NCI-H2029 treated with DMSO at 0.1 percent for 48 hours (cell line): ENCODE measurements around the gene XG.
"Not testable (repeated sequence)": the region's sequence is repeated elsewhere in the genome, so short reads cannot be mapped to it uniquely, and the experiment has no call there.

Experiments used
- DNase-seq: peaks from one replicate; lab custom pipeline; 2025; lab: John Stamatoyannopoulos, UW

The XG gene

GRCh38 chrX:2751874-2752300 lies at the start of gene XG:
XG (plus strand) TSS chrX:2752040; CDS start chrX:2752275, 235 bp downstream.
- DNase-seq: not testable (repeated sequence)

- DNase-seq: no peak
These were observed 47.9 kb upstream of the XG start for GRCh38 chrX:2703991-2704369.

- DNase-seq: no peak
These were observed 46.6 kb upstream of the XG start for GRCh38 chrX:2705046-2705832.

- DNase-seq: no peak
These were observed 44.5 kb upstream of the XG start for GRCh38 chrX:2707334-2707760.

- DNase-seq: no peak
These were observed 43.8 kb upstream of the XG start for GRCh38 chrX:2708021-2708420.

- no peak for DNase-seq
These were observed 43.1 kb upstream of the XG start for GRCh38 chrX:2708592-2709188.

- no peak for DNase-seq
These were observed 42.3 kb upstream of the XG start for GRCh38 chrX:2709556-2709955.

- DNase-seq: no peak
These were observed 41.6 kb upstream of the XG start for GRCh38 chrX:2710041-2710840.

GRCh38 chrX:2711441-2711840 lies 40.4 kb upstream of the XG start:
- no peak for DNase-seq

- no peak for DNase-seq
These were observed 39.4 kb upstream of the XG start for GRCh38 chrX:2712428-2712827.

- DNase-seq: no peak
These were observed 38.7 kb upstream of the XG start for GRCh38 chrX:2712890-2713840.

GRCh38 chrX:2714551-2714950 lies 37.3 kb upstream of the XG start:
- DNase-seq: no peak

- DNase-seq: no peak
These were observed 36.7 kb upstream of the XG start for GRCh38 chrX:2715066-2715600.

- no peak for DNase-seq
These were observed 34.5 kb upstream of the XG start for GRCh38 chrX:2717312-2717711.

- DNase-seq: no peak
These were observed 33.0 kb upstream of the XG start for GRCh38 chrX:2718821-2719220.

- no peak for DNase-seq
These were observed 31.9 kb upstream of the XG start for GRCh38 chrX:2719774-2720447.

GRCh38 chrX:2723286-2723879 lies 28.5 kb upstream of the XG start:
- no peak for DNase-seq

GRCh38 chrX:2727264-2727663 lies 24.6 kb upstream of the XG start:
- not testable (repeated sequence) for DNase-seq

GRCh38 chrX:2732076-2732475 lies 19.8 kb upstream of the XG start:
- DNase-seq: no peak

- DNase-seq: no peak
These were observed 19.2 kb upstream of the XG start for GRCh38 chrX:2732649-2733048.
